A549 (cell line): ENCODE measurements around the gene SDHAF1. TPM values are rescaled to one million over a fixed set of nuclear protein-coding genes. Genes with fewer than 3 reads are reported as not detected.

Experiments used
- ATAC-seq, 2 experiments: fragments of 200-7000 bp in 1 of 2; fragments of >200 bp in 1 of 2; cut with Nextera tagmentation in 1 of 2; cut with Tn5 transposase in 1 of 2; 3 replicates each; pipeline versions ENCODE4 v1.8.0 to v1.9.1; 2018 to 2020; ENCODE audit warnings: mild to moderate bottlenecking in 1 of 2, moderate library complexity in 1 of 2
- CTCF ChIA-PET: fragments of 300-600 bp; sonication (Branson Sonifier 250); formaldehyde crosslinking; extraction: SDS; loops from one replicate; lab custom pipeline; 2021; ENCODE audit warnings: antibody characterized with exemption, inconsistent platforms; lab: Yijun Ruan, JAX
- POLR2A ChIA-PET: fragments of 350-600 bp; formaldehyde crosslinking; extraction: SDS; loops from one replicate; lab custom pipeline; 2021; ENCODE audit warnings: antibody characterized with exemption, inconsistent platforms; lab: Yijun Ruan, JAX
- DNase-seq, 2 experiments: peaks; one replicate each; pipeline versions ENCODE4 v3.0.0 to v3.0.0-alpha.2; 2011 to 2016; ENCODE audit warnings: low read depth in 1 of 2, low spot score in 1 of 2
- FAIRE-seq: peaks from 2 replicates; lab custom pipeline; 2011; peaks lifted over from hg19 to GRCh38; lab: Jason Lieb, UNC
- H3K27ac ChIP-seq, 2 experiments: fragments of >200 bp; sonication (Bioruptor Twin); formaldehyde crosslinking; 3 replicates each; pipeline ENCODE4 v1.5.1; 2016 to 2017
- H3K4me1 ChIP-seq: fragments of >200 bp; sonication (Bioruptor Twin); formaldehyde crosslinking; 3 replicates; pipeline ENCODE4 v1.6.1; 2016
- H3K4me2 ChIP-seq: fragments of >200 bp; sonication (Bioruptor Twin); formaldehyde crosslinking; 3 replicates; pipeline ENCODE4 v1.6.1; 2016
- H3K4me3 ChIP-seq: fragments of >200 bp; sonication (Bioruptor Twin); formaldehyde crosslinking; 3 replicates; pipeline ENCODE4 v1.5.1; 2016
- H3K9me3 ChIP-seq: fragments of >200 bp; sonication (Bioruptor Twin); formaldehyde crosslinking; 3 replicates; pipeline ENCODE4 v1.6.1; 2016
- ATOH8 ChIP-seq: fragments of 250-450 bp; sonication (Bioruptor Pico); IDR thresholded peaks from 2 replicates; pipeline ENCODE4 v1.5.0; 2020; ENCODE audit warnings: low read depth, mild to moderate bottlenecking, moderate library complexity
- CEBPB ChIP-seq, 2 experiments: fragments of >200 bp in 1 of 2; sonication (Bioruptor Twin) in 1 of 2; formaldehyde crosslinking in 1 of 2; IDR thresholded peaks; 2 replicates each; pipeline ENCODE4 v1.6.1; 2012 to 2016
- CHD2 ChIP-seq: fragments of 150-350 bp; IDR thresholded peaks from 2 replicates; pipeline ENCODE4 v1.6.1; 2014; ENCODE audit warnings: low read length; ENCODE audit not compliant: partially characterized antibody
- EHF ChIP-seq: fragments of 250-450 bp; sonication (Bioruptor Pico); IDR thresholded peaks from 2 replicates; pipeline ENCODE4 v1.5.0; 2020; ENCODE audit warnings: mild to moderate bottlenecking
- EHMT2 ChIP-seq: fragments of 200-600 bp; sonication (generic); IDR thresholded peaks from 2 replicates; pipeline ENCODE4 v1.6.1; 2016; ENCODE audit warnings: antibody characterized with exemption, low read depth, mild to moderate bottlenecking, moderate library complexity
- ELK1 ChIP-seq: fragments of 150-350 bp; IDR thresholded peaks from 2 replicates; pipeline ENCODE4 v1.6.1; 2014; ENCODE audit warnings: low read depth, mild to moderate bottlenecking, low read length
- ESRRA ChIP-seq: fragments of 150-350 bp; IDR thresholded peaks from 2 replicates; pipeline ENCODE4 v1.6.1; 2014; ENCODE audit warnings: mild to moderate bottlenecking, low read length, borderline replicate concordance
- FOXS1 ChIP-seq: fragments of 250-450 bp; sonication (Bioruptor Pico); IDR thresholded peaks from 2 replicates; pipeline ENCODE4 v1.5.0; 2020; ENCODE audit warnings: mild to moderate bottlenecking, moderate library complexity
- HDAC2 ChIP-seq: fragments of 200-600 bp; sonication (generic); IDR thresholded peaks from 2 replicates; pipeline ENCODE4 v1.6.1; 2016
- HOXB13 ChIP-seq: fragments of 250-450 bp; sonication (Bioruptor Pico); IDR thresholded peaks from 2 replicates; pipeline ENCODE4 v1.5.0; 2020; ENCODE audit warnings: low read depth, mild to moderate bottlenecking, moderate library complexity
- JUN ChIP-seq, 2 experiments: fragments of >200 bp; sonication (Bioruptor Twin); formaldehyde crosslinking; IDR thresholded peaks; 2 replicates in 1 of 2; 3 replicates in 1 of 2; pipeline ENCODE4 v1.6.1; 2016 to 2017
- JUNB ChIP-seq: fragments of >200 bp; sonication (Bioruptor Twin); formaldehyde crosslinking; IDR thresholded peaks from 2 replicates; pipeline ENCODE4 v1.6.1; 2016
- KDM1A ChIP-seq: fragments of 200-600 bp; sonication (generic); IDR thresholded peaks from 2 replicates; pipeline ENCODE4 v1.6.1; 2016; ENCODE audit warnings: low read depth, mild to moderate bottlenecking
- MAFK ChIP-seq: fragments of 450-650 bp; IDR thresholded peaks from 2 replicates; pipeline ENCODE4 v1.6.1; 2014; ENCODE audit not compliant: partially characterized antibody
- MAX ChIP-seq: IDR thresholded peaks from 2 replicates; pipeline ENCODE4 v1.6.1; 2012
- MYC ChIP-seq: IDR thresholded peaks from 2 replicates; pipeline ENCODE4 v1.6.1; 2012; ENCODE audit warnings: mild to moderate bottlenecking, inconsistent platforms, low read length, improper control_type of control experiment, borderline replicate concordance
- NPAS2 ChIP-seq: fragments of 250-450 bp; sonication (Bioruptor Pico); IDR thresholded peaks from 2 replicates; pipeline ENCODE4 v1.8.0; 2022; ENCODE audit warnings: mild to moderate bottlenecking, moderate library complexity, borderline replicate concordance
- POLR2A ChIP-seq: IDR thresholded peaks from 2 replicates; pipeline ENCODE4 v1.6.1; 2012; ENCODE audit warnings: mild to moderate bottlenecking, low read length
- RAD21 ChIP-seq, 2 experiments: fragments of >200 bp in 1 of 2; sonication (Bioruptor Twin) in 1 of 2; formaldehyde crosslinking in 1 of 2; IDR thresholded peaks in 1 of 2; conservative IDR thresholded peaks in 1 of 2; 2 replicates in 1 of 2; 3 replicates in 1 of 2; pipeline ENCODE4 v1.6.1; 2012 to 2018; ENCODE audit warnings: inconsistent platforms in 1 of 2
- RARB ChIP-seq: fragments of 250-450 bp; sonication (Bioruptor Pico); IDR thresholded peaks from 2 replicates; pipeline ENCODE4 v1.8.0; 2021; ENCODE audit warnings: mild to moderate bottlenecking, moderate library complexity
- REST ChIP-seq: fragments of 200-600 bp; sonication (generic); IDR thresholded peaks from 2 replicates; pipeline ENCODE4 v1.6.1; 2016; ENCODE audit warnings: antibody characterized with exemption, mild to moderate bottlenecking, moderate library complexity
- RFX5 ChIP-seq: fragments of 450-650 bp; IDR thresholded peaks from 2 replicates; pipeline ENCODE4 v1.7.1; 2014; ENCODE audit warnings: antibody characterized with exemption, mild to moderate bottlenecking, moderate library complexity
- TFCP2L1 ChIP-seq: fragments of 250-450 bp; sonication (Bioruptor Pico); IDR thresholded peaks from 2 replicates; pipeline ENCODE4 v1.5.0; 2021; ENCODE audit warnings: mild to moderate bottlenecking
- USF2 ChIP-seq: fragments of 450-650 bp; IDR thresholded peaks from 2 replicates; pipeline ENCODE4 v1.6.1; 2014; ENCODE audit warnings: antibody characterized with exemption
- WGBS: methylation state at CpG from one replicate; pipeline ENCODE4 v1.1.6; 2017; ENCODE audit errors: missing lambda C conversion rate; 5-methylcytosine and 5-hydroxymethylcytosine counted together
- polyA plus RNA-seq, 4 experiments: library from polyadenylated mRNA; depleted of rRNA in 3 of 4; stranded (reverse); fragments of >200 nt; fragmentation: RNase III in 1 of 4; extraction: RNeasy Plus Mini Kit Qiagen cat#74134 plus additional on column Dnase treatment in 1 of 4; gene quantifications; 2 replicates in 3 of 4; 3 replicates in 1 of 4; pipeline ENCODE4 v1.2.3, GENCODE V29; 2011 to 2017
- TF ChIP-seq, protein P1 (sequence below): fragments of >200 bp; sonication (Bioruptor Twin); formaldehyde crosslinking; IDR thresholded peaks from 3 replicates; pipeline ENCODE4 v1.6.1; 2016

The SDHAF1 gene
- polyA plus RNA-seq, 2 of the 4 experiments (the other 2 are of a cell fraction): 25.3 to 27.1 TPM

GRCh38 chr19:36013280-36014011 is 18.5 kb downstream of the SDHAF1 start:
- ATAC-seq (no peak), DNase-seq (no peak), FAIRE-seq (peak; percentile 90)
- H3K4me1 ChIP-seq: peaks cover 26% of the 10 kb centered on the region
- peak overlapping the region; percentile 94 for H3K4me2 ChIP-seq
- peak overlapping the region; percentile 81 to 85 for H3K27ac ChIP-seq
- H3K9me3 ChIP-seq: no peaks in the 10 kb centered on the region
- TF ChIP-seq TFCP2L1 (CRISPR knock-in tag) (no peak), RARB (no peak), KDM1A (no peak), JUNB (no peak), RFX5 (no peak), HOXB13 (CRISPR knock-in tag) (no peak), MAFK (no peak), NPAS2 (CRISPR knock-in tag) (no peak), HDAC2 (no peak), FOXS1 (CRISPR knock-in tag) (no peak), RAD21 (conservative IDR thresholded peaks at IDR 0.05 in 1 of 2, IDR thresholded peaks at IDR 0.05 in 1 of 2) (no peak), CEBPB (IDR thresholded peaks at IDR 0.05) (no peak)
- TF ChIP-seq, protein P1, sequence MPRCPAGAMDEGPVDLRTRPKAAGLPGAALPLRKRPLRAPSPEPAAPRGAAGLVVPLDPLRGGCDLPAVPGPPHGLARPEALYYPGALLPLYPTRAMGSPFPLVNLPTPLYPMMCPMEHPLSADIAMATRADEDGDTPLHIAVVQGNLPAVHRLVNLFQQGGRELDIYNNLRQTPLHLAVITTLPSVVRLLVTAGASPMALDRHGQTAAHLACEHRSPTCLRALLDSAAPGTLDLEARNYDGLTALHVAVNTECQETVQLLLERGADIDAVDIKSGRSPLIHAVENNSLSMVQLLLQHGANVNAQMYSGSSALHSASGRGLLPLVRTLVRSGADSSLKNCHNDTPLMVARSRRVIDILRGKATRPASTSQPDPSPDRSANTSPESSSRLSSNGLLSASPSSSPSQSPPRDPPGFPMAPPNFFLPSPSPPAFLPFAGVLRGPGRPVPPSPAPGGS: no peak
- 29% methylated on average over 15 of the region's 15 CpGs for WGBS
- POLR2A ChIA-PET: interaction anchor here (1.0 to 1.2 kb wide), 9 partner anchors 10 to 273 kb away, joined by 3 to 18 read pairs (median 3); partner anchors contain the start of genes POLR2I, TBCB, THAP8 and WDR62
- CTCF ChIA-PET: interaction anchor here (0.6 to 2.2 kb wide), 13 partner anchors 10 to 1628 kb away, joined by 3 to 15 read pairs (median 4); partner anchors contain the start of gene THAP8
- H3K4me3 ChIP-seq: peak overlapping the region; percentile 65

DNA sequence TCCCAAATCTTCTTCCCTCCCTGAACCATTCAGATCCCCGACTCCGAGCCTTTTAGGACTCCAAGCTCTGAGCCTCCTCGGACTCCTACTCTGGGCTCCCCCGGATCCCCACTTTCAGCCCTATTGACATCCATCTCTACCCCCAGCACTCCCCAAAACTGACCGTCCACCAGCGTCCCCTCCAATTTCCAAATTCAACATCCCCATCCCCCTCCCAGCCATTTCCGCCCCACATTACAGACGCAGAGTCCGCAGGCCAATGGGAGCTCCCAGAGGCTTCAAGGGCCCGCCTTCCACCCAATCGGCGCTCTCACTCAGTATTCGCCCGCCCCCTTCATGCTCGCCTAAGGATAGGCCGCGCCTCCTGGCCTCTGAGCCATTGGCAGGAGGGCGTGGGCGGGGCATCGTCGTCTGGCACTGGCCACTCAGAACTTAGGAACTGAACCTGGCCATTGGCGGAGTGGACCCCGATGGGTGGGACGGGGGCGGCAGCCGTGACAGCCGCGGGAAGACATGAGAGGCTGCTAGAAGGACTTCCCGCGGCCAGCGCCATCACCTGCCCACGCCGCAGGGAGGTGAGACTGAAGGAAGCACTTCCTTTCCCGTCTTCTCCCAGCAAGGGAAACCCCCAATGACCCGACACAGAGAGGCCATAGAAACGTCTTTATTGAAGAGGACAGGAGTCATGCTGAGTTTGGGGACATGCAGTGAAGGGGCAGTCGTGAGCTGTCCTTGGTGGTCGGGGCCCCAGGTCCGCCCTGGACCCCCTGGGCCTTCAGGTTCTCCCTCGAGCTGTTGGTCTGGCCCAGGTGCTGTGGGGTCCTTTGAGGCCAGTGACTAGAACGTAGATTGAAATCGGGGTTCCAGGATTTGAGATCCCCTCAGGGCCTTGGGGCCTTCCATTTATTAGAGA is 19.3 kb downstream of the SDHAF1 start, which contains the start of gene ALKBH6:
Gene ALKBH6, minus strand, starts transcription at position 202 of the 913 bp plus-strand sequence. CDS start 816 bp downstream, outside the sequence.
- WGBS: 2% methylated on average over 37 of the region's 42 CpGs
- POLR2A ChIA-PET: interaction anchor here (0.7 to 1.2 kb wide), 12 partner anchors 10 to 274 kb away, joined by 3 to 18 read pairs (median 4); partner anchors contain the start of genes POLR2I, TBCB, THAP8 and WDR62
- H3K4me2 ChIP-seq: peak within 1 kb of the TSS; percentile 94
- FAIRE-seq: peak; percentile 100
- CTCF ChIA-PET: interaction anchor here (0.6 to 2.2 kb wide), 11 partner anchors 11 to 1629 kb away, joined by 3 to 8 read pairs (median 4); partner anchors contain the start of gene THAP8
- no peaks in the 10 kb centered on the region for H3K9me3 ChIP-seq
- DNase-seq: peak; percentile 100
- peak; percentile 88 to 98 for ATAC-seq
- peak within 1 kb of the TSS; percentile 65 for H3K4me3 ChIP-seq
- peaks cover 19% of the 10 kb centered on the region for H3K4me1 ChIP-seq
- H3K27ac ChIP-seq: peak within 1 kb of the TSS; percentile 81 to 85
- TF ChIP-seq HDAC2 (no peak), MAFK (no peak), POLR2A (peak; percentile 80), JUN (IDR thresholded peaks at IDR 0.05) (peak in 1 of 2 experiments; percentile 62; a peak in 1 of 5 replicates), REST (peak; percentile 40; the same call in 1 of the 2 replicates), ELK1 (peak; percentile 63; the same call in 1 of the 2 replicates), MYC (peak; percentile 79), RAD21 (conservative IDR thresholded peaks at IDR 0.05 in 1 of 2, IDR thresholded peaks at IDR 0.05 in 1 of 2) (0 out of 5 replicates have a peak, but pooled peaks of 1 of the 2 experiments have one; percentile 23), RARB (no peak), CHD2 (peak; percentile 72), USF2 (peak; percentile 36), MAX (peak; percentile 95), EHMT2 (no peak), ATOH8 (CRISPR knock-in tag) (no peak), ESRRA (0 out of 2 replicates have a peak, but pooled peaks have one; percentile 21), EHF (CRISPR knock-in tag) (0 out of 2 replicates have a peak, but pooled peaks have one; percentile 19)
